Gastroesophageal sphincter (tissue), 4 donors: ENCODE results near the gene AKAP3. TPM values are rescaled to one million over a fixed set of nuclear protein-coding genes. Genes with fewer than 3 reads are reported as not detected.

Source experiments
- ATAC-seq: fragments of 150-250 bp; one replicate; pipeline ENCODE4 v1.9.1; 2016; ENCODE audit warnings: mild to moderate bottlenecking, moderate library complexity
- H3K27ac ChIP-seq, 4 donors: fragments of 200-600 bp; sonication (generic) in 3 of 4; 1 replicate in 3 of 4; 2 replicates in 1 of 4; pipeline ENCODE4 v1.5.1; 2016 to 2019
- H3K27me3 ChIP-seq: fragments of 200-600 bp; sonication (generic); one replicate; pipeline ENCODE4 v1.5.1; 2019
- H3K36me3 ChIP-seq, 2 donors: fragments of 200-600 bp; sonication (generic); one replicate each; pipeline ENCODE4 v1.5.1; 2019; ENCODE audit warnings: control low read depth in 1 of 2
- H3K4me1 ChIP-seq, 3 donors: fragments of 200-600 bp; sonication (generic); 1 replicate in 2 of 3; 2 replicates in 1 of 3; pipeline ENCODE4 v1.5.1; 2016 to 2019; ENCODE audit warnings: control low read depth in 2 of 3
- H3K4me3 ChIP-seq, 2 donors: fragments of 200-600 bp; sonication (generic); one replicate each; pipeline ENCODE4 v1.5.1; 2019; ENCODE audit warnings: mild to moderate bottlenecking in 1 of 2, moderate library complexity in 1 of 2
- H3K9me3 ChIP-seq, 3 donors: fragments of 200-600 bp; sonication (generic); one replicate each; pipeline ENCODE4 v1.5.1; 2017 to 2019; ENCODE audit warnings: control low read depth in 2 of 3
- CTCF ChIP-seq, 4 experiments: fragments of 200-600 bp in 2 of 4; fragments of 450-650 bp in 2 of 4; sonication (generic) in 1 of 4; IDR thresholded peaks; one replicate each; pipeline ENCODE4 v1.5.1; 2017 to 2019; ENCODE audit warnings: antibody characterized with exemption in 4 of 4, mild to moderate bottlenecking in 2 of 4, moderate library complexity in 2 of 4
- EP300 ChIP-seq: sonication (generic); formaldehyde crosslinking; IDR thresholded peaks from one replicate; pipeline ENCODE4 v1.6.1; 2017; ENCODE audit warnings: antibody characterized with exemption, mild to moderate bottlenecking
- POLR2A ChIP-seq, 2 donors: fragments of 450-650 bp; IDR thresholded peaks; one replicate each; pipeline ENCODE4 v1.6.1; 2017; ENCODE audit warnings: antibody characterized with exemption in 2 of 2, mild to moderate bottlenecking in 2 of 2, moderate library complexity in 1 of 2
- POLR2AphosphoS5 ChIP-seq: sonication (generic); formaldehyde crosslinking; IDR thresholded peaks from one replicate; pipeline ENCODE4 v1.6.1; 2017; ENCODE audit warnings: antibody characterized with exemption
- WGBS, 2 donors: methylation state at CpG; one replicate each; pipeline ENCODE4 v1.1.5; 2018; ENCODE audit warnings: low coverage in 1 of 2; 5-methylcytosine and 5-hydroxymethylcytosine counted together
- total RNA-seq, 4 donors: library from RNA; depleted of rRNA; stranded (reverse); fragments of >200 nt; gene quantifications; one replicate each; pipeline ENCODE4 v1.1.0, GENCODE V29; 2016

AKAP3 gene
- total RNA-seq, 4 donors from 2014 or later = 0.13 to 3.1 (median 1.6) TPM

- WGBS, 2 donors = 73 to 89% methylated on average over 1 of the region's 1 CpG
- no peak overlapping the region for H3K4me3 ChIP-seq
- no peak for ATAC-seq
Measured at GRCh38 chr12:4645023-4645422, 3.8 kb downstream of the AKAP3 start.

GRCh38 chr12:4643747-4644146 lies 5.1 kb downstream of the AKAP3 start:
- Histone ChIP-seq H3K9me3 (no peaks in the 10 kb centered on the region), H3K27me3 (no peaks in the 10 kb centered on the region), H3K36me3 (no peaks in the 10 kb centered on the region), H3K4me3 (no peak overlapping the region), H3K4me1 (peaks cover 0 to 9% (median 5%) of the 10 kb centered on the region in 3 donors), H3K27ac (no peak overlapping the region)
- TF ChIP-seq POLR2A (IDR thresholded peaks at IDR 0.05) = no peak
- no peak for TF ChIP-seq CTCF (IDR thresholded peaks at IDR 0.05)
- no peak for TF ChIP-seq EP300
- no peak for TF ChIP-seq POLR2AphosphoS5
- no peak for ATAC-seq
- 77 to 79% methylated on average over 6 of the region's 6 CpGs for WGBS, 2 donors

More at GRCh38 chr12:4645023-4645422, 3.8 kb downstream of the AKAP3 start:
- Histone ChIP-seq H3K27me3 (no peaks in the 10 kb centered on the region), H3K9me3 (no peaks in the 10 kb centered on the region), H3K36me3 (no peaks in the 10 kb centered on the region), H3K4me1 (peaks cover 3 to 15% (median 10%) of the 10 kb centered on the region in 3 donors), H3K27ac (no peak overlapping the region)
- TF ChIP-seq EP300 (no peak), CTCF (IDR thresholded peaks at IDR 0.05) (no peak), POLR2AphosphoS5 (no peak)

GRCh38 chr12:4630262-4630661 lies 18.6 kb downstream of the AKAP3 start:
- no peaks in the 10 kb centered on the region for H3K36me3 ChIP-seq
- H3K27ac ChIP-seq = no peak overlapping the region
- no peaks in the 10 kb centered on the region for H3K9me3 ChIP-seq
- no peak overlapping the region for H3K4me3 ChIP-seq
- peaks cover 27% of the 10 kb centered on the region for H3K27me3 ChIP-seq
- 44 to 50% methylated on average over 5 of the region's 5 CpGs for WGBS, 2 donors
- H3K4me1 ChIP-seq = no peaks in the 10 kb centered on the region
- no peak for ATAC-seq
- TF ChIP-seq CTCF (IDR thresholded peaks at IDR 0.05) = no peak
- TF ChIP-seq POLR2AphosphoS5 = no peak
- TF ChIP-seq POLR2A (IDR thresholded peaks at IDR 0.05) = no peak
- TF ChIP-seq EP300 = no peak

GRCh38 chr12:4628406-4628805 lies 20.4 kb downstream of the AKAP3 start:
- no peak for ATAC-seq

GRCh38 chr12:4626543-4626942 lies 22.3 kb downstream of the AKAP3 start:
- H3K4me3 ChIP-seq = no peak overlapping the region
- WGBS, 2 donors = 79 to 84% methylated on average over 2 to 4 of the region's 5 CpGs
- TF ChIP-seq CTCF (IDR thresholded peaks at IDR 0.05) (no peak), POLR2A (IDR thresholded peaks at IDR 0.05) (no peak), EP300 (no peak), POLR2AphosphoS5 (no peak)
- ATAC-seq = no peak
- H3K27ac ChIP-seq = no peak overlapping the region
- no peaks in the 10 kb centered on the region for H3K4me1 ChIP-seq
- no peaks in the 10 kb centered on the region for H3K9me3 ChIP-seq
- peaks cover 27% of the 10 kb centered on the region for H3K27me3 ChIP-seq
- H3K36me3 ChIP-seq = no peaks in the 10 kb centered on the region

More at GRCh38 chr12:4628406-4628805, 20.4 kb downstream of the AKAP3 start:
- peaks cover 27% of the 10 kb centered on the region for H3K27me3 ChIP-seq
- H3K27ac ChIP-seq = no peak overlapping the region
- H3K36me3 ChIP-seq = no peaks in the 10 kb centered on the region
- no peak overlapping the region for H3K4me3 ChIP-seq
- TF ChIP-seq POLR2A (IDR thresholded peaks at IDR 0.05) (no peak), EP300 (no peak), POLR2AphosphoS5 (no peak)
- H3K4me1 ChIP-seq = no peaks in the 10 kb centered on the region
- H3K9me3 ChIP-seq = no peaks in the 10 kb centered on the region
- 91 to 98% methylated on average over 4 to 7 of the region's 10 CpGs for WGBS, 2 donors
